Astrocyte of the hippocampus (primary cell): ENCODE measurements around the gene DNAAF9.

Experiments used
- DNase-seq: peaks from one replicate; pipeline ENCODE4 v3.0.0; 2011; ENCODE audit warnings: low read depth, low spot score

DNAAF9 gene

GRCh38 chr20:3412600-3413392, 5.3 kb upstream of the DNAAF9 start:
- DNase-seq: no peak

- no peak for DNase-seq
These were observed 3.0 kb upstream of the DNAAF9 start for GRCh38 chr20:3410464-3410863.

GRCh38 chr20:3409417-3409816, 1.9 kb upstream of the DNAAF9 start:
- no peak for DNase-seq

- peak; percentile 89 for DNase-seq
These were observed 535 bp upstream of the DNAAF9 start for GRCh38 chr20:3407771-3408637.

GRCh38 chr20:3406481-3407039, 909 bp downstream of the DNAAF9 start:
- DNase-seq: peak; percentile 40

GRCh38 chr20:3405696-3406358, 1.6 kb downstream of the DNAAF9 start:
- DNase-seq: no peak

GRCh38 chr20:3405139-3405538, 2.3 kb downstream of the DNAAF9 start:
- no peak for DNase-seq

- DNase-seq: no peak
These were observed 3.1 kb downstream of the DNAAF9 start for GRCh38 chr20:3404402-3404801.

GRCh38 chr20:3403741-3404140, 3.7 kb downstream of the DNAAF9 start:
- no peak for DNase-seq

- DNase-seq: no peak
These were observed 5.0 kb downstream of the DNAAF9 start for GRCh38 chr20:3402453-3402852.

- peak; percentile 41 for DNase-seq
These were observed 7.0 kb downstream of the DNAAF9 start for GRCh38 chr20:3400260-3401155.

- DNase-seq: peak; percentile 30
These were observed 8.7 kb downstream of the DNAAF9 start for GRCh38 chr20:3398681-3399252.

- DNase-seq: no peak
These were observed 11.0 kb downstream of the DNAAF9 start for GRCh38 chr20:3396492-3396891.

GRCh38 chr20:3392756-3393155, 14.7 kb downstream of the DNAAF9 start:
- no peak for DNase-seq

- peak; percentile 15 for DNase-seq
These were observed 16.6 kb downstream of the DNAAF9 start for GRCh38 chr20:3390759-3391425.

GRCh38 chr20:3383878-3384495, 23.5 kb downstream of the DNAAF9 start:
- DNase-seq: no peak

- no peak for DNase-seq
These were observed 24.6 kb downstream of the DNAAF9 start for GRCh38 chr20:3382836-3383235.

- DNase-seq: no peak
These were observed 27.0 kb downstream of the DNAAF9 start for GRCh38 chr20:3380228-3381070.

GRCh38 chr20:3378138-3378537, 29.3 kb downstream of the DNAAF9 start:
- DNase-seq: no peak
